ENCODE measurements around the gene IGF1R.

- TF ChIP-seq, protein P1, sequence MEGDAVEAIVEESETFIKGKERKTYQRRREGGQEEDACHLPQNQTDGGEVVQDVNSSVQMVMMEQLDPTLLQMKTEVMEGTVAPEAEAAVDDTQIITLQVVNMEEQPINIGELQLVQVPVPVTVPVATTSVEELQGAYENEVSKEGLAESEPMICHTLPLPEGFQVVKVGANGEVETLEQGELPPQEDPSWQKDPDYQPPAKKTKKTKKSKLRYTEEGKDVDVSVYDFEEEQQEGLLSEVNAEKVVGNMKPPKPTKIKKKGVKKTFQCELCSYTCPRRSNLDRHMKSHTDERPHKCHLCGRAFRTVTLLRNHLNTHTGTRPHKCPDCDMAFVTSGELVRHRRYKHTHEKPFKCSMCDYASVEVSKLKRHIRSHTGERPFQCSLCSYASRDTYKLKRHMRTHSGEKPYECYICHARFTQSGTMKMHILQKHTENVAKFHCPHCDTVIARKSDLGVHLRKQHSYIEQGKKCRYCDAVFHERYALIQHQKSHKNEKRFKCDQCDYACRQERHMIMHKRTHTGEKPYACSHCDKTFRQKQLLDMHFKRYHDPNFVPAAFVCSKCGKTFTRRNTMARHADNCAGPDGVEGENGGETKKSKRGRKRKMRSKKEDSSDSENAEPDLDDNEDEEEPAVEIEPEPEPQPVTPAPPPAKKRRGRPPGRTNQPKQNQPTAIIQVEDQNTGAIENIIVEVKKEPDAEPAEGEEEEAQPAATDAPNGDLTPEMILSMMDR (IDR thresholded peaks at IDR 0.05): no peak
- no peak for TF ChIP-seq POLR2A (IDR thresholded peaks at IDR 0.05)
These were observed 114.8 kb downstream of the IGF1R start for GRCh38 chr15:98763179-98763578.
